Activated CD4-positive, alpha-beta T cell treated with anti-CD3 and anti-CD28 coated beads, Interleukin-2, amount 50 U/mL, for 1 hour (primary cell): ENCODE results near the gene CDK14.

Source experiments
- DNase-seq: peaks from one replicate; pipeline ENCODE4 v3.0.0-alpha.2; 2020

Gene CDK14

DNA sequence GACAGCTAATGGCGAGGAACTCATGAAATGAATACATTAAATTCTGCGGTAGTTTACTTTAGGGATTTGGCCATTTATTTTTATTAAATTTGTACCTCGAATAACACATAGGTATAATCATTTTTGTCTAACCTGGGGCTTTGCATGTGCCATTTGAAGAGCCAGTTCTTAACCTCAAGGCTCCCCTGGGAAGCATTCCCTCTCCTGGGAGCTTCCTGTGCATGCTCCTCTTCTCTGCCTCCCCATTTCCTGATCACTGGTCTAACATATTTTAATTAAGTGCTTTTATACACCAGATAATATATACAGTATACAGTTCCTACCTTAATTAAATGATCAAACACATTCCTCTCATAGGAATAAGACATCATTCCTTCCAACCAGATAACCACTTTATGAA, 484.2 kb downstream of the CDK14 start:
- no peak for DNase-seq

DNA sequence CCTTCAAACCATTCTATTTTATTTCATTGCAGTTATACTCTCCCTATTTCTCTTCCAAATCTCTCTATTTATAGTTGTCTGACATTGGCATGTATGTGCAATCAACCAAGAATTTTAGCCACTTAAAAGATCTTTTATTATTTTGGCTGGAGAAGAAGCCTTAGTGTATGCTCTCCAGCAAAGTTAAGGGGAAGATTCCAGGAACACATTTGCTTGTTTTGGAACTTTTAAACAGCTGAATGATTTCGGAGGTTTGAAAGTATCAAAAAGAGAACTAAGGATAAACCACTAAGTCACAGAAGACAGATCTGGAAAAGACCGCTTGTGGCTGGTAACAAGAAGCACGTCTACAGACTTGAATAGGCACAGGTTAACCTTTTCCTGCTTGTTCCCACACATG, 485.9 kb downstream of the CDK14 start:
- no peak for DNase-seq

DNA sequence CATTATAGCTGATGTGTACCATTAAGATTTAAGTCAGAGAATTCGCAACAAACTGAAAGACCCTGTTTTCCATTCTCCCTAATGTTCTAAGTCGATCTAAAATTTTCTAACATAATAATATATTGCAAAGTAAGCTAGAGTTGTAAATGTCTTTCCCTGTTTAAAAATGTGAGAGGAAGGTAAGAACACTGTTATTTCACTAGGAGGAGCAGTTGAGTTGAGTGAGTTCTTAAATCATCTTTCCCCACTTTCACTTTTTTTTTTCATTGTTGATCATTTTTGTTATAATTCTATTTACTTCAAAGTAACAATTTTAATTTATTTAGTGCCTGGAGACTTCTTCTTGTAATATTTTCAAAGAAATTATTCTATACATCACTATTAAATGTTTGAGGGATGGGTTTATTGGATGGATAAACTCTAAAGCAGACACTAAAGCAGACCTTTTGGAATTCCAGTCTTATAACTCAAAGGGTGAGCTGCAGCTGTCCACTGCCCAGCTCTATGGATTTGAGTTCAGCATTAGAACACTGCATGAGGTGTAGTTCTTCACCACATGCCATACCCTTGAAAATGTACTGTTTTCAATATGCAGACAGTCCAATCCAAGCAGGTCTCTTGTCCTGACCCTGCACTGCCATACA, 486.9 kb downstream of the CDK14 start:
- DNase-seq: no peak

GRCh38 chr7:91083855-91084644, 487.9 kb downstream of the CDK14 start:
- no peak for DNase-seq

- no peak for DNase-seq
These were observed 489.1 kb downstream of the CDK14 start for GRCh38 chr7:91085175-91085574.

- DNase-seq: no peak
These were observed 490.1 kb downstream of the CDK14 start for GRCh38 chr7:91086200-91086599.

DNA sequence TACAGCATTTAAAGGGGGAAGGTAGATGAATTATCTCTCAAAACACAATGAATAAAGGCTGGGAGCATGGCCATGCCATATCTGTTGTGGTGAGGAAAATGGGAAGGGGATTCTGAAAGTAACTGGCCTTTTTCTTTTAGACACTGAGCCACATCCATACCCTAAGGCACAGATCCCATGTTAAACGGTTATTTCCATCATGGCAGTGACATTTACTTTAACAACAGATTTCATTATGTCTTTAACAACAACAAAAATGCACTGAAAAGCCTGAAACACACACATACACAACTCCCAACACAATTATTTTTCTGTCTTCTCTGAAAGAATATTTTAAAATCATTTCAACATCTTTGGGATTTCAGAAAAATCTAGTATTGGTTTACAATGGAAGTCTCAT, 492.0 kb downstream of the CDK14 start:
- DNase-seq: no peak

- DNase-seq: no peak
These were observed 492.6 kb downstream of the CDK14 start for GRCh38 chr7:91088691-91089090.

- DNase-seq: no peak
These were observed 493.4 kb downstream of the CDK14 start for GRCh38 chr7:91089382-91089963.

DNA sequence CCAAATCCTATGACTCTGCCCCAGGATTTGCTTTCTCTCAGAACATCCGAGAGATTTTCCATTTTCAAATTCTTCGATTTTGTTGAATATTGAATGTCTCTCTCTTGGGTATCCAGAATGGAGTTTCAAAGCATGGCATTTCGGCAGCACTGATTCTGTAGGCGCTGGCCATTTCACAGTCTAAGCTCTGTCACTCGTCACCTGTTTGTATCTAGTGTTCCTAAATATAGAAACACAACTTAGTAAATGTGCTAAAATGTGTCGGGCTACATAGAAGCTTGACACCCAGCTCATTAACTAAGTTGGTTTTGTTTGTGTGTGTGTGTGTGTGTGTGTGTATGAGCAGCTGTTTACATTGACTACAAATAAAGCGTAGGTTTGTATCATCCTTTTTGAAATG, 494.6 kb downstream of the CDK14 start:
- DNase-seq: no peak

- no peak for DNase-seq
These were observed 495.5 kb downstream of the CDK14 start for GRCh38 chr7:91091631-91092030.

- DNase-seq: no peak
These were observed 497.1 kb downstream of the CDK14 start for GRCh38 chr7:91093181-91093580.

GRCh38 chr7:91098566-91098965, 502.4 kb downstream of the CDK14 start:
- no peak for DNase-seq

- no peak for DNase-seq
These were observed 507.2 kb downstream of the CDK14 start for GRCh38 chr7:91103363-91103762.

DNA sequence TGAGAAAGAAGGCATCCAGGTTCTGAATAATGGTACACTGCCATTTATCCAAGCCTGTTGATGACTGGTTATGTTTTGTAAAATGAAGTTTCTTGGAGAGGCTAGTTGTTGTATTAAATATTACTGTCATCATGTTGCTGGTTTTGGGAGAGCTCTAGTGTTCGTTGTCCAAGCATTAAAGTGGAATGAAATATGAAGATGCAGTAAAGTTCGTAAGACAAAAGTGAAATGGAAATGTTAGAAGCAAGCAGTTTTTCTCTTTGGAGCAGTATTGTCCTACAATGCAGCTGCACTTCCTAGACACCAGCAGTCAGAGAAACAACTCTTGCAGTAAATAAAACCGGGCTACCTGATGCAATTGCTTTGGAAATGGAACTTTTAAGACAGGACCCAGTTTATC, 511.3 kb downstream of the CDK14 start:
- no peak for DNase-seq

GRCh38 chr7:91109200-91109599, 513.1 kb downstream of the CDK14 start:
- DNase-seq: no peak

GRCh38 chr7:91112902-91113341, 516.8 kb downstream of the CDK14 start:
- no peak for DNase-seq

DNA sequence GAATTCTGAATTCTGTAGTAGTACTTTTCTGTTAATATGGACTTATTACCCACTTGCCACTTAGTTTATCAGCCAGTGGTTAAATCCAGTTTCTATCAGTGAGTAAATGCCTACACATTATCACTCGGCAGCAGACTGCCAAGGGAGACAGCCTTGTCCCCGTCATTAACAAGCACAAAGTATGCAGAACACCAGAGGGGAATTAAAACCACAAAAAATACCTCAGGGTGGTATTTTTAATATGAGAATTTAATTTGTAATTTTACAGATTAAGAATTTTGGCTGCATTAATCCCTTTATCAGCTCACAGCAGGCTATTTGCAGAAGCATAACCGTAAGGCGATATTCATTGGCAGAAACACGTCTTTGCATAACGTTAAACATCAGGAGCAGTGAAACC, 518.1 kb downstream of the CDK14 start:
- no peak for DNase-seq

DNA sequence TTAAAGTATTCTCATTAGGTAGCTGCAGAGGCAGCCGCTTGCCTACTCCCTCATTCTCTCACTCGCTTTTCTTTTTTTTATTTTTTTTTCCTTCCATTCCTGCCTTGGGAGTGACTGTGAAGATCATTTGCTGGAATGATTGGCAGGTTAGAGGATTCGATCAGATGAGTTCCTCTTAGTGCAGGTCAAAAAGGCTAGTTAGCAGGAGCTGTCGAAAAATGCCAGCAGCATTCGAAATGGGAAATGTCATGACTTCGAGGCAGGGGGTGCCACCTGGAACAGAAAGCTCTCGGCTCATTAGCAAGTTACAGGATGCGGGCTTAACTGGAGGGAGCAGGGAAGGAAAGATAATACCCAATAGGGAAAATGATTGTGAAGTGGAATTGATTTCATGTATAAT, 530.6 kb downstream of the CDK14 start:
- no peak for DNase-seq

DNA sequence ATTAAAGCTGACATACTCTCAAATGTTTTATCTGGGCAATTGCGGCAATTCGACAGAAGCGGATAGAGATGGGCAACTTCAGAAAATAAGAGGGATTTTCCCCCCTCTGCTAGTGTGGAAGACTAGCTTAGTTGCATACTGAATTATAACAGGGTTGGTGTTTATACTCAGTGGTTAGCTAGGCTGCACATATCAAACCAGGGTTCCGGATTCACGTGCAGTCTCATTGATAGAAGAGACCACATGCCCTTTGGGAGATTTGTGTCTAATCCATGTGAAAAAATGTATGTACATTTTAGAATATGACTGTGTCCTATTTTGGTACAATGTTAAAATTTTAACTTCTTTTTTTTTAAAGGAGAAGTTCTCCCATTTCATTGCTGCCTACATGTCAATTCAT, 531.2 kb downstream of the CDK14 start:
- no peak for DNase-seq

GRCh38 chr7:91127959-91128358, 531.8 kb downstream of the CDK14 start:
- DNase-seq: no peak

- DNase-seq: no peak
These were observed 532.7 kb downstream of the CDK14 start for GRCh38 chr7:91128683-91129348.

DNA sequence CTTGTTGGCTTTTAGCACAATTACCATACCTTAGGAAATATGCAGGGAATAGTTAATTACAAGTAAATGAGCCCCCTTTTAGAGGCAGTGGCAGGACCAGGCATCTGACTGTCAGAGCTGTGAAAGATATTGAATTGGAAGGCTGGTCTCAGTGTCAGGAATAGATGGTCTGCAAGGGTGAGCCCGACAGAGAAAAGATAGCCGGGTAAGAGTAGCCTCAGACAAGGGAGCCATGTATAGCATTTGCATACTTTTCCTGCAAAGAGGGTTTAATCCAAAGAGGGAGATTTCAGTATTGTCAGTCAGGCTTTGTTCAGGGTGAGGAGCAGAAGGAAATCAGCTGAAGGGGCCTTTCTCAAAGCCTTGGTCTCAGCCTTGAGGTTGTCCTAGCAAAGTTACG, 539.2 kb downstream of the CDK14 start:
- DNase-seq: no peak
